Renal cortical epithelial cell (primary cell): ENCODE results near the gene LCN1. TPM values are rescaled to one million over a fixed set of nuclear protein-coding genes. Genes with fewer than 3 reads are reported as not detected.
"Not testable (repeated sequence)": the region's sequence is repeated elsewhere in the genome, so short reads cannot be mapped to it uniquely, and the experiment has no call there.

ENCODE experiments used
- DNase-seq: peaks from one replicate; pipeline ENCODE4 v3.0.0-alpha.2; 2011; ENCODE audit warnings: low read depth
- total RNA-seq: library from RNA; depleted of rRNA; stranded (reverse); fragments of >200 nt; gene quantifications from 2 replicates; pipeline ENCODE4 v1.2.3, GENCODE V29; 2014

LCN1 gene
- total RNA-seq, 1 donor from 2014 or later = not detected

- not testable (repeated sequence) for DNase-seq
Measured at GRCh38 chr9:135545646-135546176, 24.5 kb downstream of the LCN1 start, which contains the start of gene OBP2A. Gene OBP2A (plus strand): TSS chr9:135546126. CDS start chr9:135546181, 55 bp downstream.

GRCh38 chr9:135546792-135547617, 25.8 kb downstream of the LCN1 start:
- not testable (repeated sequence) for DNase-seq

- no peak for DNase-seq
Measured at GRCh38 chr9:135547756-135548736, 26.8 kb downstream of the LCN1 start.

- DNase-seq = not testable (repeated sequence)
Measured at GRCh38 chr9:135549478-135550343, 28.5 kb downstream of the LCN1 start.

GRCh38 chr9:135550344-135550918, 29.2 kb downstream of the LCN1 start:
- no peak for DNase-seq

GRCh38 chr9:135551031-135551430, 29.8 kb downstream of the LCN1 start:
- no peak for DNase-seq

GRCh38 chr9:135551456-135551855, 30.2 kb downstream of the LCN1 start:
- DNase-seq = no peak

GRCh38 chr9:135552021-135552697, 30.9 kb downstream of the LCN1 start:
- no peak for DNase-seq

GRCh38 chr9:135552698-135553171, 31.5 kb downstream of the LCN1 start:
- DNase-seq = no peak

GRCh38 chr9:135554718-135555117, 33.5 kb downstream of the LCN1 start:
- DNase-seq = peak; percentile 19

- DNase-seq = no peak
Measured at GRCh38 chr9:135555203-135555602, 34.0 kb downstream of the LCN1 start.

GRCh38 chr9:135555910-135556309, 34.7 kb downstream of the LCN1 start:
- DNase-seq = no peak

- DNase-seq = no peak
Measured at GRCh38 chr9:135559606-135560005, 38.4 kb downstream of the LCN1 start.

GRCh38 chr9:135561391-135562234, 40.4 kb downstream of the LCN1 start, which contains the start of gene PAEP:
Gene PAEP (plus strand): TSS chr9:135561756.
- DNase-seq = no peak

- no peak for DNase-seq
Measured at GRCh38 chr9:135562235-135562745, 41.0 kb downstream of the LCN1 start.

GRCh38 chr9:135563039-135563476, 41.8 kb downstream of the LCN1 start:
- DNase-seq = no peak

GRCh38 chr9:135563858-135564257, 42.6 kb downstream of the LCN1 start:
- DNase-seq = no peak

- no peak for DNase-seq
Measured at GRCh38 chr9:135565141-135565628, 43.9 kb downstream of the LCN1 start.

- DNase-seq = no peak
Measured at GRCh38 chr9:135565636-135566035, 44.4 kb downstream of the LCN1 start.
